H9 (cell line): ENCODE measurements around the gene CYB5R3. TPM values are rescaled to one million over a fixed set of nuclear protein-coding genes. Genes with fewer than 3 reads are reported as not detected.
"Not testable (repeated sequence)": the region's sequence is repeated elsewhere in the genome, so short reads cannot be mapped to it uniquely, and the experiment has no call there.

Source experiments
- DNase-seq: peaks from one replicate; pipeline ENCODE4 v3.0.0-alpha.2; 2017
- H2AFZ ChIP-seq: one replicate; pipeline ENCODE4 v1.6.1; 2013; ENCODE audit warnings: mild to moderate bottlenecking, low read length, control low read depth, moderate library complexity
- H2AK5ac ChIP-seq: 2 replicates; pipeline ENCODE4 v1.6.1; 2013; ENCODE audit warnings: low read length, control low read depth, mixed read lengths; ENCODE audit not compliant: insufficient read length
- H2BK120ac ChIP-seq: one replicate; pipeline ENCODE4 v1.6.1; 2013; ENCODE audit warnings: low read depth, mild to moderate bottlenecking, low read length, control low read depth, inconsistent platforms; ENCODE audit not compliant: poor library complexity, severe bottlenecking
- H2BK12ac ChIP-seq: 2 replicates; pipeline ENCODE4 v1.6.1; 2013; ENCODE audit warnings: low read length, control low read depth, mixed read lengths, low read depth; ENCODE audit not compliant: insufficient read length
- H2BK15ac ChIP-seq: 2 replicates; pipeline ENCODE4 v1.6.1; 2013; ENCODE audit warnings: low read depth, low read length, control low read depth
- H2BK20ac ChIP-seq: one replicate; pipeline ENCODE4 v1.6.1; 2013; ENCODE audit warnings: low read depth, mild to moderate bottlenecking, low read length, control low read depth, inconsistent platforms; ENCODE audit not compliant: poor library complexity, severe bottlenecking
- H2BK5ac ChIP-seq: 2 replicates; pipeline ENCODE4 v1.6.1; 2013; ENCODE audit warnings: low read length, control low read depth, mixed read lengths; ENCODE audit not compliant: insufficient read length
- H3K14ac ChIP-seq: 2 replicates; pipeline ENCODE4 v1.6.1; 2013; ENCODE audit warnings: low read length, control low read depth; ENCODE audit not compliant: insufficient read depth
- H3K18ac ChIP-seq: 2 replicates; pipeline ENCODE4 v1.6.1; 2013; ENCODE audit warnings: low read depth, mild to moderate bottlenecking, mixed read lengths, low read length, control low read depth; ENCODE audit not compliant: insufficient read length
- H3K23ac ChIP-seq: 2 replicates; pipeline ENCODE4 v1.6.1; 2013; ENCODE audit warnings: low read length, control low read depth, mixed read lengths, low read depth; ENCODE audit not compliant: insufficient read length
- H3K23me2 ChIP-seq: 2 replicates; pipeline ENCODE4 v1.6.1; 2013; ENCODE audit warnings: low read depth, mild to moderate bottlenecking, mixed read lengths, low read length, control low read depth; ENCODE audit not compliant: insufficient read length, poor library complexity, severe bottlenecking
- H3K27ac ChIP-seq: 2 replicates; pipeline ENCODE4 v1.5.1; 2013; ENCODE audit warnings: low read length, control low read depth, mixed read lengths, low read depth; ENCODE audit not compliant: insufficient read length
- H3K27me3 ChIP-seq: 2 replicates; pipeline ENCODE4 v1.6.1; 2013; ENCODE audit warnings: low read length, control low read depth, inconsistent platforms; ENCODE audit not compliant: insufficient read depth
- H3K4ac ChIP-seq: 2 replicates; pipeline ENCODE4 v1.6.1; 2013; ENCODE audit warnings: low read depth, mild to moderate bottlenecking, control low read depth, inconsistent platforms, low read length, moderate library complexity
- H3K4me1 ChIP-seq: 2 replicates; pipeline ENCODE4 v1.6.1; 2013; ENCODE audit warnings: low read length, control low read depth, inconsistent platforms; ENCODE audit not compliant: insufficient read depth
- H3K4me2 ChIP-seq: 2 replicates; pipeline ENCODE4 v1.6.1; 2013; ENCODE audit warnings: low read length, control low read depth, mixed read lengths; ENCODE audit not compliant: insufficient read length, insufficient read depth
- H3K56ac ChIP-seq: 2 replicates; pipeline ENCODE4 v1.6.1; 2013; ENCODE audit warnings: low read depth, mild to moderate bottlenecking, mixed read lengths, low read length, control low read depth; ENCODE audit not compliant: insufficient read length
- H3K79me1 ChIP-seq: 2 replicates; pipeline ENCODE4 v1.6.1; 2013; ENCODE audit warnings: low read depth, mild to moderate bottlenecking, moderate library complexity, low read length, control low read depth, inconsistent platforms; ENCODE audit not compliant: insufficient read depth, poor library complexity, severe bottlenecking
- H3K79me2 ChIP-seq: 2 replicates; pipeline ENCODE4 v1.6.1; 2013; ENCODE audit warnings: low read length, control low read depth, inconsistent platforms; ENCODE audit not compliant: insufficient read depth
- H3K9ac ChIP-seq: 2 replicates; pipeline ENCODE4 v1.6.1; 2013; ENCODE audit warnings: low read length, control low read depth, mixed read lengths; ENCODE audit not compliant: insufficient read length; ENCODE audit errors: extremely low read depth
- H3K9me3 ChIP-seq: one replicate; pipeline ENCODE4 v1.6.1; 2013; ENCODE audit warnings: low read depth, low read length, inconsistent platforms; ENCODE audit not compliant: control insufficient read depth
- H3T11ph ChIP-seq: one replicate; pipeline ENCODE4 v1.6.1; 2013; ENCODE audit warnings: mild to moderate bottlenecking, low read length, control low read depth, inconsistent platforms
- H4K20me1 ChIP-seq: one replicate; pipeline ENCODE4 v1.6.1; 2013; ENCODE audit not compliant: control insufficient read depth, insufficient read length, insufficient read depth
- H4K5ac ChIP-seq: 2 replicates; pipeline ENCODE4 v1.6.1; 2013; ENCODE audit warnings: low read depth, mild to moderate bottlenecking, mixed read lengths, low read length, control low read depth; ENCODE audit not compliant: insufficient read length
- H4K8ac ChIP-seq: replicated peaks from 2 replicates; pipeline ENCODE4 v1.6.1; 2013; ENCODE audit warnings: low read length, control low read depth, mixed read lengths, low read depth; ENCODE audit not compliant: insufficient read length
- H4K91ac ChIP-seq: 2 replicates; pipeline ENCODE4 v1.6.1; 2013; ENCODE audit warnings: low read depth, mild to moderate bottlenecking, moderate library complexity, mixed read lengths, low read length, control low read depth; ENCODE audit not compliant: insufficient read length
- H3K27ac Mint-ChIP-seq, 3 experiments: 2 replicates in 2 of 3; 3 replicates in 1 of 3; pipeline ENCODE4 v1.8.0; 2020 to 2021; ENCODE audit warnings: mixed read lengths in 3 of 3, mild to moderate bottlenecking in 1 of 3, moderate library complexity in 1 of 3
- H3K27me3 Mint-ChIP-seq: 2 replicates; pipeline ENCODE4 v1.8.0; 2021; ENCODE audit warnings: low read depth, mild to moderate bottlenecking, moderate library complexity, mixed read lengths
- H3K36me3 Mint-ChIP-seq, 3 experiments: 2 replicates in 2 of 3; 3 replicates in 1 of 3; pipeline ENCODE4 v1.8.0; 2020 to 2021; ENCODE audit warnings: low read depth in 3 of 3, mixed read lengths in 3 of 3; ENCODE audit not compliant: insufficient read depth in 1 of 3
- H3K4me1 Mint-ChIP-seq, 2 experiments: 2 replicates each; pipeline ENCODE4 v1.8.0; 2020; ENCODE audit warnings: mixed read lengths in 2 of 2
- H3K4me3 Mint-ChIP-seq, 2 experiments: 2 replicates in 1 of 2; 3 replicates in 1 of 2; pipeline ENCODE4 v1.8.0; 2020 to 2021; ENCODE audit warnings: mild to moderate bottlenecking in 2 of 2, mixed read lengths in 2 of 2, moderate library complexity in 1 of 2
- H3K9me3 Mint-ChIP-seq, 2 experiments: 2 replicates in 1 of 2; 3 replicates in 1 of 2; pipeline ENCODE4 v1.8.0; 2020; ENCODE audit warnings: mild to moderate bottlenecking in 2 of 2, mixed read lengths in 2 of 2, moderate library complexity in 1 of 2
- CTCF ChIP-seq: fragments of 200-600 bp; sonication (generic); conservative IDR thresholded peaks from 3 replicates; pipeline ENCODE4 v1.8.0; 2021; ENCODE audit warnings: antibody characterized with exemption, mild to moderate bottlenecking
- WGBS: extraction: QIAGEN DNeasy Blood & Tissue Kit; methylation state at CpG from one replicate; pipeline ENCODE4 v1.1.7; 2013; ENCODE audit warnings: missing lambda C conversion rate, low lambda C conversion rate, mixed read lengths; ENCODE audit not compliant: insufficient read length; ENCODE audit errors: extremely low coverage; 5-methylcytosine and 5-hydroxymethylcytosine counted together
- total RNA-seq: library from RNA; stranded (reverse); gene quantifications from 2 replicates; pipeline ENCODE4 v1.2.1, GENCODE V29; 2021

Gene CYB5R3
- total RNA-seq, 1 experiment from 2014 or later, result 97.4 TPM

- no peak overlapping the region for H2BK5ac ChIP-seq
- WGBS, result no CpG with 5 or more reads among the region's 15 CpGs
- no peak overlapping the region for H2BK20ac ChIP-seq
- H3K23ac ChIP-seq, result no peak overlapping the region
- no peak for DNase-seq
- H3K4me3 Mint-ChIP-seq, result no peak overlapping the region; a peak in 1 of 5 replicates
- H3K4me1 Mint-ChIP-seq, result peaks cover 8 to 11% of the 10 kb centered on the region in 2 experiments
- H3K27ac Mint-ChIP-seq, result no peak overlapping the region; a peak in 1 of 7 replicates
- no peaks in the 10 kb centered on the region for H3K27me3 Mint-ChIP-seq
- no peak overlapping the region for H2AK5ac ChIP-seq
- H3K56ac ChIP-seq, result no peak overlapping the region
- TF ChIP-seq CTCF, result no peak
- H4K5ac ChIP-seq, result no peak overlapping the region
- no peaks in the 10 kb centered on the region; the same call in 1 of the 2 replicates for H3K79me2 ChIP-seq
- no peaks in the 10 kb centered on the region for H3K9me3 ChIP-seq
- no peak overlapping the region for H3K9ac ChIP-seq
- H2BK15ac ChIP-seq, result no peak overlapping the region
- no peak overlapping the region for H4K8ac ChIP-seq
- no peak overlapping the region for H4K91ac ChIP-seq
- no peak overlapping the region for H3K27ac ChIP-seq
- no peak overlapping the region for H3K14ac ChIP-seq
- no peaks in the 10 kb centered on the region for H3K79me1 ChIP-seq
- no peaks in the 10 kb centered on the region for H3K23me2 ChIP-seq
- H3K36me3 Mint-ChIP-seq, result peaks cover 23 to 61% (median 36%) of the 10 kb centered on the region in 3 experiments
- no peak overlapping the region for H3T11ph ChIP-seq
- H3K18ac ChIP-seq, result no peak overlapping the region
- H2BK120ac ChIP-seq, result no peak overlapping the region
- H3K4me2 ChIP-seq, result no peak overlapping the region
- H3K4ac ChIP-seq, result no peak overlapping the region
- no peaks in the 10 kb centered on the region for H3K27me3 ChIP-seq
- no peaks in the 10 kb centered on the region for H3K9me3 Mint-ChIP-seq
- no peaks in the 10 kb centered on the region for H3K4me1 ChIP-seq
- H2BK12ac ChIP-seq, result no peak overlapping the region
- H4K20me1 ChIP-seq, result no peaks in the 10 kb centered on the region
- H2AFZ ChIP-seq, result no peak overlapping the region
These were observed 71.5 kb downstream of the CYB5R3 start for GRCh38 chr22:42577623-42578240.

- not testable (repeated sequence) for H3K4me1 Mint-ChIP-seq, H3K4me2 ChIP-seq, H3K4me3 Mint-ChIP-seq, H4K20me1 ChIP-seq, DNase-seq, H2BK5ac ChIP-seq, H4K8ac ChIP-seq, H3K23me2 ChIP-seq, H3K9ac ChIP-seq, H2BK20ac ChIP-seq, H3K79me1 ChIP-seq, H4K5ac ChIP-seq, H3K27ac ChIP-seq, H2BK15ac ChIP-seq, H3K56ac ChIP-seq, H4K91ac ChIP-seq, H3K18ac ChIP-seq, H3K9me3 ChIP-seq, H3K9me3 Mint-ChIP-seq, H3K27me3 ChIP-seq, H3K14ac ChIP-seq, H3K27ac Mint-ChIP-seq, H3K4ac ChIP-seq, H3K4me1 ChIP-seq, H3K79me2 ChIP-seq, H2AFZ ChIP-seq, H2AK5ac ChIP-seq, H2BK12ac ChIP-seq, H2BK120ac ChIP-seq, H3T11ph ChIP-seq, H3K27me3 Mint-ChIP-seq, H3K23ac ChIP-seq
- WGBS, result no CpG with 5 or more reads among the region's 9 CpGs
- H3K36me3 Mint-ChIP-seq, result peaks cover 26 to 64% (median 36%) of the 10 kb centered on the region in 3 experiments
These were observed 72.1 kb downstream of the CYB5R3 start for GRCh38 chr22:42577141-42577540.
